ENCODE data around the gene ERGIC1.

ERGIC1 gene

GRCh38 chr5:172825610-172826204 is 8.3 kb upstream of the ERGIC1 start:
- no peak overlapping the region for H2BK5ac ChIP-seq (ENCODE audit: low read length)
- H2BK120ac ChIP-seq (ENCODE audit: low read depth, low read length), result no peak overlapping the region
- H3K4me1 ChIP-seq (ENCODE audit: control insufficient read depth in 2 of 2, insufficient read depth in 1 of 2, low read depth in 1 of 2, low read length in 2 of 2), result peaks cover 3 to 7% of the 10 kb centered on the region in 2 donors
- H3K4me3 ChIP-seq (ENCODE audit: low read length in 2 of 2), result no peak overlapping the region
- no peak overlapping the region for H3K23ac ChIP-seq (ENCODE audit: low read depth, low read length, poor library complexity)
- no peak overlapping the region for H4K8ac ChIP-seq (ENCODE audit: low read depth, low read length)
- H3K4me2 ChIP-seq (ENCODE audit: insufficient read depth, low read length, poor library complexity, severe bottlenecking), result no peak overlapping the region
- no peak overlapping the region for H3K27ac ChIP-seq (replicated peaks; ENCODE audit: low read length)
- H2BK12ac ChIP-seq (ENCODE audit: low read length), result no peak overlapping the region
- H3K9ac ChIP-seq (ENCODE audit: low read depth, low read length, poor library complexity), result no peak overlapping the region
- no peaks in the 10 kb centered on the region for H3K27me3 ChIP-seq (ENCODE audit: control insufficient read depth in 3 of 3, insufficient read depth in 3 of 3, low read depth in 1 of 3, low read length in 3 of 3)
- H4K91ac ChIP-seq (ENCODE audit: low read depth, low read length, poor library complexity), result no peak overlapping the region
- H3K14ac ChIP-seq (ENCODE audit: low read length), result no peak overlapping the region
- no peak overlapping the region for H2AK5ac ChIP-seq (ENCODE audit: low read depth, low read length)
- H2AFZ ChIP-seq (ENCODE audit: low read length), result no peak overlapping the region
- no peak for DNase-seq (ENCODE audit: low spot score)
- WGBS, 2 donors (ENCODE audit: extremely low coverage in 2 of 2, insufficient read length in 2 of 2, insufficient replicate concordance in 1 of 2), result no CpG with 5 or more reads among the region's 2 CpGs
- H3K18ac ChIP-seq (ENCODE audit: low read length), result no peak overlapping the region
- no peak overlapping the region for H2BK15ac ChIP-seq (ENCODE audit: low read length)
- H3K79me1 ChIP-seq (ENCODE audit: low read depth, low read length), result no peaks in the 10 kb centered on the region
- no peak overlapping the region for H3K4ac ChIP-seq (ENCODE audit: low read length)
- no peaks in the 10 kb centered on the region for H3K36me3 ChIP-seq (replicated peaks in 1 of 2; ENCODE audit: control insufficient read depth in 2 of 2, insufficient read depth in 2 of 2, low read length in 2 of 2)
- H3K9me3 ChIP-seq (replicated peaks in 1 of 2; ENCODE audit: control insufficient read depth in 2 of 2, insufficient read depth in 1 of 2, low read depth in 1 of 2, low read length in 2 of 2), result peaks cover 0 to 16% of the 10 kb centered on the region in 2 donors

- Histone ChIP-seq H3K14ac (ENCODE audit: low read length) (no peak overlapping the region), H4K8ac (ENCODE audit: low read depth, low read length) (no peak overlapping the region), H3K9me3 (replicated peaks in 1 of 2; ENCODE audit: control insufficient read depth in 2 of 2, insufficient read depth in 1 of 2, low read depth in 1 of 2, low read length in 2 of 2) (peaks cover 0 to 16% of the 10 kb centered on the region in 2 donors), H2BK15ac (ENCODE audit: low read length) (no peak overlapping the region), H3K36me3 (replicated peaks in 1 of 2; ENCODE audit: control insufficient read depth in 2 of 2, insufficient read depth in 2 of 2, low read length in 2 of 2) (no peaks in the 10 kb centered on the region), H3K4ac (ENCODE audit: low read length) (no peak overlapping the region), H3K4me3 (ENCODE audit: low read length in 2 of 2) (no peak overlapping the region), H2AFZ (ENCODE audit: low read length) (peak overlapping the region; percentile 70), H3K27ac (replicated peaks; ENCODE audit: low read length) (no peak overlapping the region), H2BK12ac (ENCODE audit: low read length) (no peak overlapping the region), H2BK120ac (ENCODE audit: low read depth, low read length) (no peak overlapping the region), H3K23ac (ENCODE audit: low read depth, low read length, poor library complexity) (no peak overlapping the region), H4K91ac (ENCODE audit: low read depth, low read length, poor library complexity) (no peak overlapping the region), H2BK5ac (ENCODE audit: low read length) (no peak overlapping the region), H3K18ac (ENCODE audit: low read length) (no peak overlapping the region), H3K4me1 (ENCODE audit: control insufficient read depth in 2 of 2, insufficient read depth in 1 of 2, low read depth in 1 of 2, low read length in 2 of 2) (peaks cover 3 to 7% of the 10 kb centered on the region in 2 donors), H3K27me3 (ENCODE audit: control insufficient read depth in 3 of 3, insufficient read depth in 3 of 3, low read depth in 1 of 3, low read length in 3 of 3) (no peaks in the 10 kb centered on the region), H3K9ac (ENCODE audit: low read depth, low read length, poor library complexity) (no peak overlapping the region), H2AK5ac (ENCODE audit: low read depth, low read length) (no peak overlapping the region), H3K4me2 (ENCODE audit: insufficient read depth, low read length, poor library complexity, severe bottlenecking) (no peak overlapping the region), H3K79me1 (ENCODE audit: low read depth, low read length) (no peaks in the 10 kb centered on the region)
- no peak for DNase-seq (ENCODE audit: low spot score)
- no CpG with 5 or more reads among the region's 2 CpGs for WGBS, 2 donors (ENCODE audit: extremely low coverage in 2 of 2, insufficient read length in 2 of 2, insufficient replicate concordance in 1 of 2)
Observed at GRCh38 chr5:172827841-172828240, 6.2 kb upstream of the ERGIC1 start.

GRCh38 chr5:172828911-172829431 is 5.1 kb upstream of the ERGIC1 start:
- Histone ChIP-seq H3K4me1 (ENCODE audit: control insufficient read depth in 2 of 2, insufficient read depth in 1 of 2, low read depth in 1 of 2, low read length in 2 of 2) (peaks cover 3 to 6% of the 10 kb centered on the region in 2 donors), H3K9ac (ENCODE audit: low read depth, low read length, poor library complexity) (no peak overlapping the region), H3K79me1 (ENCODE audit: low read depth, low read length) (no peaks in the 10 kb centered on the region), H3K27me3 (ENCODE audit: control insufficient read depth in 3 of 3, insufficient read depth in 3 of 3, low read depth in 1 of 3, low read length in 3 of 3) (no peaks in the 10 kb centered on the region), H4K8ac (ENCODE audit: low read depth, low read length) (no peak overlapping the region), H2BK5ac (ENCODE audit: low read length) (no peak overlapping the region), H3K4me3 (ENCODE audit: low read length in 2 of 2) (no peak overlapping the region), H2BK120ac (ENCODE audit: low read depth, low read length) (no peak overlapping the region), H2BK15ac (ENCODE audit: low read length) (no peak overlapping the region), H3K9me3 (replicated peaks in 1 of 2; ENCODE audit: control insufficient read depth in 2 of 2, insufficient read depth in 1 of 2, low read depth in 1 of 2, low read length in 2 of 2) (peaks cover 0 to 16% of the 10 kb centered on the region in 2 donors), H4K91ac (ENCODE audit: low read depth, low read length, poor library complexity) (no peak overlapping the region), H3K4me2 (ENCODE audit: insufficient read depth, low read length, poor library complexity, severe bottlenecking) (no peak overlapping the region), H3K36me3 (replicated peaks in 1 of 2; ENCODE audit: control insufficient read depth in 2 of 2, insufficient read depth in 2 of 2, low read length in 2 of 2) (no peaks in the 10 kb centered on the region), H3K4ac (ENCODE audit: low read length) (no peak overlapping the region), H3K18ac (ENCODE audit: low read length) (no peak overlapping the region), H2BK12ac (ENCODE audit: low read length) (no peak overlapping the region), H3K23ac (ENCODE audit: low read depth, low read length, poor library complexity) (no peak overlapping the region), H2AK5ac (ENCODE audit: low read depth, low read length) (no peak overlapping the region), H2AFZ (ENCODE audit: low read length) (no peak overlapping the region), H3K27ac (replicated peaks; ENCODE audit: low read length) (no peak overlapping the region), H3K14ac (ENCODE audit: low read length) (no peak overlapping the region)
- no CpG with 5 or more reads among the region's 6 CpGs for WGBS, 2 donors (ENCODE audit: extremely low coverage in 2 of 2, insufficient read length in 2 of 2, insufficient replicate concordance in 1 of 2)
- DNase-seq (ENCODE audit: low spot score), result no peak

- no peak for DNase-seq (ENCODE audit: low spot score)
- Histone ChIP-seq H2BK120ac (ENCODE audit: low read depth, low read length) (no peak overlapping the region), H3K9ac (ENCODE audit: low read depth, low read length, poor library complexity) (no peak overlapping the region), H3K9me3 (replicated peaks in 1 of 2; ENCODE audit: control insufficient read depth in 2 of 2, insufficient read depth in 1 of 2, low read depth in 1 of 2, low read length in 2 of 2) (peaks cover 0 to 13% of the 10 kb centered on the region in 2 donors), H3K4ac (ENCODE audit: low read length) (no peak overlapping the region), H2AK5ac (ENCODE audit: low read depth, low read length) (no peak overlapping the region), H2AFZ (ENCODE audit: low read length) (peak overlapping the region; percentile 82), H2BK15ac (ENCODE audit: low read length) (no peak overlapping the region), H3K4me1 (ENCODE audit: control insufficient read depth in 2 of 2, insufficient read depth in 1 of 2, low read depth in 1 of 2, low read length in 2 of 2) (peaks cover 1 to 10% of the 10 kb centered on the region in 2 donors), H3K4me2 (ENCODE audit: insufficient read depth, low read length, poor library complexity, severe bottlenecking) (no peak overlapping the region), H3K36me3 (replicated peaks in 1 of 2; ENCODE audit: control insufficient read depth in 2 of 2, insufficient read depth in 2 of 2, low read length in 2 of 2) (no peaks in the 10 kb centered on the region), H4K91ac (ENCODE audit: low read depth, low read length, poor library complexity) (no peak overlapping the region), H3K79me1 (ENCODE audit: low read depth, low read length) (no peaks in the 10 kb centered on the region), H4K8ac (ENCODE audit: low read depth, low read length) (no peak overlapping the region), H3K14ac (ENCODE audit: low read length) (no peak overlapping the region), H3K27ac (replicated peaks; ENCODE audit: low read length) (no peak overlapping the region), H3K23ac (ENCODE audit: low read depth, low read length, poor library complexity) (no peak overlapping the region), H3K4me3 (ENCODE audit: low read length in 2 of 2) (no peak overlapping the region), H3K18ac (ENCODE audit: low read length) (no peak overlapping the region), H2BK5ac (ENCODE audit: low read length) (no peak overlapping the region), H2BK12ac (ENCODE audit: low read length) (no peak overlapping the region), H3K27me3 (ENCODE audit: control insufficient read depth in 3 of 3, insufficient read depth in 3 of 3, low read depth in 1 of 3, low read length in 3 of 3) (no peaks in the 10 kb centered on the region)
- WGBS, 2 donors (ENCODE audit: extremely low coverage in 2 of 2, insufficient read length in 2 of 2, insufficient replicate concordance in 1 of 2), result no CpG with 5 or more reads among the region's 1 CpG
Observed at GRCh38 chr5:172830275-172830799, 3.7 kb upstream of the ERGIC1 start.
